HCT116 (cell line): ENCODE measurements around the gene SRL. TPM values are rescaled to one million over a fixed set of nuclear protein-coding genes. Genes with fewer than 3 reads are reported as not detected.

Experiments
- ATAC-seq: fragments of 200-7000 bp; cut with Tn5 transposase; 2 replicates; pipeline ENCODE4 v1.9.1; 2020; ENCODE audit warnings: mild to moderate bottlenecking, moderate library complexity
- BruUV-seq: library from RNA; stranded (reverse); fragments of 400-500 nt; replicated peaks from 2 replicates; lab custom pipeline; 2021; lab: Mats Ljungman, UMichigan
- CTCF ChIA-PET: fragments of 300-600 bp; sonication (Branson Sonifier 250); formaldehyde crosslinking; loops from one replicate; lab custom pipeline; 2021; ENCODE audit warnings: antibody characterized with exemption; lab: Charles Lee
- POLR2A ChIA-PET: fragments of 300-600, 350-600 bp; sonication (Branson Sonifier 250); formaldehyde crosslinking; loops from one replicate; lab custom pipeline; 2021; ENCODE audit warnings: antibody characterized with exemption; lab: Charles Lee
- RAD21 ChIA-PET, 2 experiments: fragments of 300-600 bp; sonication (Branson Sonifier 250); formaldehyde crosslinking; loops; one replicate each; lab custom pipeline; 2023; ENCODE audit warnings: low total read pairs in 2 of 2; ENCODE audit not compliant: uncharacterized antibody in 2 of 2, unreplicated experiment in 2 of 2, low non-redundant PET in 1 of 2; lab: Charles Lee
- DNase-seq: peaks from one replicate; pipeline ENCODE4 v3.0.0-alpha.2; 2010; ENCODE audit warnings: low read depth, low spot score
- H2AFZ ChIP-seq: fragments of 200-600 bp; shearing (Covaris generic), sonication (generic); 2 replicates; pipeline ENCODE4 v1.6.1; 2017; ENCODE audit warnings: low read depth, mixed run types, mixed read lengths, antibody characterized with exemption, low read length; ENCODE audit not compliant: poor library complexity, severe bottlenecking
- H3K27ac ChIP-seq: 2 replicates; pipeline ENCODE4 v1.5.1; 2012; ENCODE audit warnings: low read depth, low read length
- H3K27me3 ChIP-seq: fragments of 200-600 bp; sonication (generic); 2 replicates; pipeline ENCODE4 v1.6.1; 2016; ENCODE audit warnings: mixed run types, low read length, mixed read lengths; ENCODE audit not compliant: insufficient read depth
- H3K36me3 ChIP-seq, 2 experiments: fragments of 200-500 bp in 1 of 2; fragments of 200-600 bp in 1 of 2; sonication (Bioruptor generic) in 1 of 2; sonication (generic) in 1 of 2; 2 replicates each; pipeline versions ENCODE4 v1.5.1 to v1.6.1; 2014 to 2016; ENCODE audit warnings: low read length in 2 of 2, inconsistent platforms in 1 of 2, mixed read lengths in 1 of 2, mixed run types in 1 of 2; ENCODE audit not compliant: insufficient read depth in 2 of 2, control insufficient read depth in 1 of 2
- H3K4me1 ChIP-seq, 2 experiments: fragments of 200-600 bp in 1 of 2; sonication (generic) in 1 of 2; 2 replicates each; pipeline versions ENCODE4 v1.5.1 to v1.6.1; 2012 to 2017; ENCODE audit warnings: low read length in 2 of 2, inconsistent platforms in 1 of 2, mild to moderate bottlenecking in 1 of 2, mixed read lengths in 1 of 2, mixed run types in 1 of 2, moderate library complexity in 1 of 2; ENCODE audit not compliant: insufficient read depth in 2 of 2, control insufficient read depth in 1 of 2
- H3K4me2 ChIP-seq: fragments of 200-600 bp; sonication (generic); 2 replicates; pipeline ENCODE4 v1.6.1; 2017; ENCODE audit warnings: mixed run types, low read length, mixed read lengths
- H3K4me3 ChIP-seq, 2 experiments: fragments of 200-600 bp in 1 of 2; sonication (generic) in 1 of 2; replicated peaks in 1 of 2; 2 replicates each; pipeline ENCODE4 v1.5.1; 2011 to 2016; ENCODE audit warnings: low read length in 2 of 2, control low read depth in 1 of 2, low read depth in 1 of 2, mild to moderate bottlenecking in 1 of 2, mixed read lengths in 1 of 2, mixed run types in 1 of 2
- H3K79me2 ChIP-seq: fragments of 200-600 bp; sonication (generic); 2 replicates; pipeline ENCODE4 v1.6.1; 2017; ENCODE audit warnings: mild to moderate bottlenecking, mixed run types, low read length, moderate library complexity, mixed read lengths; ENCODE audit not compliant: insufficient read depth
- H3K9ac ChIP-seq: fragments of 200-600 bp; sonication (generic); 2 replicates; pipeline ENCODE4 v1.6.1; 2016; ENCODE audit warnings: low read length, mixed read lengths
- H3K9me2 ChIP-seq: fragments of 200-600 bp; sonication (generic), shearing (Covaris generic); 2 replicates; pipeline ENCODE4 v1.6.1; 2017; ENCODE audit warnings: mixed run types, mild to moderate bottlenecking, moderate library complexity; ENCODE audit not compliant: insufficient read depth
- H3K9me3 ChIP-seq, 2 experiments: fragments of 200-500 bp in 1 of 2; fragments of 200-600 bp in 1 of 2; sonication (Bioruptor generic) in 1 of 2; sonication (generic) in 1 of 2; 2 replicates each; pipeline ENCODE4 v1.6.1; 2014 to 2017; ENCODE audit warnings: low read length in 2 of 2, mixed read lengths in 2 of 2, inconsistent platforms in 1 of 2, low read depth in 1 of 2, mild to moderate bottlenecking in 1 of 2, mixed run types in 1 of 2, moderate library complexity in 1 of 2; ENCODE audit not compliant: control insufficient read depth in 1 of 2, insufficient read depth in 1 of 2
- H4K20me1 ChIP-seq: fragments of 200-600 bp; sonication (generic), shearing (Covaris generic); 2 replicates; pipeline ENCODE4 v1.6.1; 2017; ENCODE audit warnings: mixed run types, mild to moderate bottlenecking, moderate library complexity; ENCODE audit not compliant: insufficient read depth
- CBX3 ChIP-seq: IDR thresholded peaks from 2 replicates; pipeline ENCODE4 v1.6.1; 2012; ENCODE audit warnings: low read depth
- CEBPB ChIP-seq: IDR thresholded peaks from 2 replicates; pipeline ENCODE4 v1.6.1; 2012; ENCODE audit warnings: low read depth
- EGR1 ChIP-seq: IDR thresholded peaks from 2 replicates; pipeline ENCODE4 v1.6.1; 2012; ENCODE audit warnings: low read depth
- ELF1 ChIP-seq: IDR thresholded peaks from 2 replicates; pipeline ENCODE4 v1.6.1; 2012; ENCODE audit warnings: low read depth, borderline replicate concordance
- EZH2 ChIP-seq: fragments of 200-600 bp; sonication (generic); IDR thresholded peaks from 2 replicates; pipeline ENCODE4 v1.6.1; 2017; ENCODE audit warnings: antibody characterized with exemption, mixed run types
- FOSL1 ChIP-seq: IDR thresholded peaks from 2 replicates; pipeline ENCODE4 v1.6.1; 2012; ENCODE audit warnings: low read depth
- POLR2A ChIP-seq: IDR thresholded peaks from 2 replicates; pipeline ENCODE4 v1.7.0; 2011; ENCODE audit warnings: borderline replicate concordance; ENCODE audit not compliant: insufficient read depth, insufficient read length; ENCODE audit errors: extremely low read depth
- POLR2AphosphoS5 ChIP-seq: IDR thresholded peaks from 2 replicates; pipeline ENCODE4 v1.6.1; 2011; ENCODE audit warnings: mild to moderate bottlenecking, low read depth, low read length, moderate library complexity
- RAD21 ChIP-seq: IDR thresholded peaks from 2 replicates; pipeline ENCODE4 v1.6.1; 2012; ENCODE audit warnings: low read depth, mild to moderate bottlenecking
- SIN3A ChIP-seq: IDR thresholded peaks from 2 replicates; pipeline ENCODE4 v1.6.1; 2012; ENCODE audit warnings: low read depth
- SRF ChIP-seq: IDR thresholded peaks from 2 replicates; pipeline ENCODE4 v1.6.1; 2012; ENCODE audit warnings: low read depth
- TCF7L2 ChIP-seq: IDR thresholded peaks from 2 replicates; pipeline ENCODE4 v1.7.0; 2011; ENCODE audit warnings: borderline replicate concordance, inconsistent platforms; ENCODE audit not compliant: insufficient read depth, insufficient read length; ENCODE audit errors: extremely low read depth
- YY1 ChIP-seq: IDR thresholded peaks from 2 replicates; pipeline ENCODE4 v1.6.1; 2011; ENCODE audit warnings: low read length, low read depth, moderate library complexity, mild to moderate bottlenecking; ENCODE audit not compliant: insufficient replicate concordance; ENCODE audit errors: extremely low read depth
- ZFX ChIP-seq: fragments of 450-650 bp; IDR thresholded peaks from 2 replicates; pipeline ENCODE4 v1.6.1; 2017
- ZNF274 ChIP-seq: fragments of 200-500 bp; sonication (Bioruptor generic); IDR thresholded peaks from 2 replicates; pipeline ENCODE4 v1.6.1; 2014; ENCODE audit warnings: mild to moderate bottlenecking, low read depth, low read length, inconsistent platforms
- intact Hi-C: fragments of 100-400 bp; cut with micrococcal nuclease; formaldehyde crosslinking; loops from 2 replicates; pipeline ENCODE4 v1.10.0; 2022
- total RNA-seq: library from RNA; stranded (reverse); gene quantifications from one replicate; pipeline ENCODE4 v1.2.1, GENCODE V29; 2021; ENCODE audit not compliant: unreplicated experiment
- TF ChIP-seq, protein P1 (sequence below), 3 experiments: fragments of 200-600 bp in 1 of 3; sonication (generic) in 1 of 3; IDR thresholded peaks in 2 of 3; conservative IDR thresholded peaks in 1 of 3; 2 replicates each; pipeline ENCODE4 v1.5.1; 2012 to 2017; ENCODE audit warnings: low read depth in 2 of 3, low read length in 2 of 3, antibody characterized with exemption in 1 of 3, borderline replicate concordance in 1 of 3, control low read depth in 1 of 3, mild to moderate bottlenecking in 1 of 3, mixed read lengths in 1 of 3, mixed run types in 1 of 3, moderate library complexity in 1 of 3; ENCODE audit not compliant: insufficient read depth in 1 of 3
- TF ChIP-seq, protein P2 (sequence below): IDR thresholded peaks from 2 replicates; pipeline ENCODE4 v1.6.1; 2012; ENCODE audit warnings: low read depth

Gene SRL
- total RNA-seq, 1 experiment from 2014 or later, result not detected

DNA sequence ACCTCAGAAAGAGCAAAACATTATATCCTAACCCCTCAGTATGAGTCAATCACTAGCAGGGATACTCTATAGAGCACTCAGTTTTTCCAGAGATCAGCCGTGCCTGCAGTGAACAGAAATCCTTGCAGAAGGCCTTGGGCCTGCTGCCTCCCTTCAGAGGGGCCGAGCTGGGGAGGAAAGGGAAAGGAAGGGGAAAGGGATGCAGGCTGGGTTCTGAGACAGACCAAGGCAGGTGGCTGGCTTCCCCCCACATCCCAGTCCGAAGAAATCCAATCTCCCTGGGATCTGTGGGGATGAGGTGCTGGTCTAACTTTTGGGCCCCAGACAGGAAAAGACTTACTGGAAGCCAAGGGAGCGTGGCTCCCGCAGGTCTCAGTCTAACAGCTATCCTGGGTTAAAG is 25.3 kb downstream of the SRL start:
- Histone ChIP-seq H3K9me3 (no peaks in the 10 kb centered on the region), H3K4me2 (no peak overlapping the region), H3K9me2 (no peaks in the 10 kb centered on the region), H2AFZ (no peak overlapping the region), H3K4me1 (peaks cover 13 to 34% of the 10 kb centered on the region in 2 experiments), H3K36me3 (no peaks in the 10 kb centered on the region)
- no peak for DNase-seq
- POLR2A ChIA-PET, result no interaction called here
- no TSS peak for BruUV-seq
- RAD21 ChIA-PET, result no interaction called here
- TF ChIP-seq EZH2 (no peak), FOSL1 (no peak), SRF (no peak), RAD21 (no peak), ZNF274 (no peak), POLR2AphosphoS5 (no peak), YY1 (no peak), CBX3 (no peak)
- TF ChIP-seq, protein P1, sequence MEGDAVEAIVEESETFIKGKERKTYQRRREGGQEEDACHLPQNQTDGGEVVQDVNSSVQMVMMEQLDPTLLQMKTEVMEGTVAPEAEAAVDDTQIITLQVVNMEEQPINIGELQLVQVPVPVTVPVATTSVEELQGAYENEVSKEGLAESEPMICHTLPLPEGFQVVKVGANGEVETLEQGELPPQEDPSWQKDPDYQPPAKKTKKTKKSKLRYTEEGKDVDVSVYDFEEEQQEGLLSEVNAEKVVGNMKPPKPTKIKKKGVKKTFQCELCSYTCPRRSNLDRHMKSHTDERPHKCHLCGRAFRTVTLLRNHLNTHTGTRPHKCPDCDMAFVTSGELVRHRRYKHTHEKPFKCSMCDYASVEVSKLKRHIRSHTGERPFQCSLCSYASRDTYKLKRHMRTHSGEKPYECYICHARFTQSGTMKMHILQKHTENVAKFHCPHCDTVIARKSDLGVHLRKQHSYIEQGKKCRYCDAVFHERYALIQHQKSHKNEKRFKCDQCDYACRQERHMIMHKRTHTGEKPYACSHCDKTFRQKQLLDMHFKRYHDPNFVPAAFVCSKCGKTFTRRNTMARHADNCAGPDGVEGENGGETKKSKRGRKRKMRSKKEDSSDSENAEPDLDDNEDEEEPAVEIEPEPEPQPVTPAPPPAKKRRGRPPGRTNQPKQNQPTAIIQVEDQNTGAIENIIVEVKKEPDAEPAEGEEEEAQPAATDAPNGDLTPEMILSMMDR (IDR thresholded peaks at IDR 0.05 in 2 of 3, conservative IDR thresholded peaks at IDR 0.05 in 1 of 3; ENCODE audit: borderline replicate concordance in 1 of 3, insufficient read depth in 1 of 3, low read depth in 2 of 3, low read length in 2 of 3), result no peak
- TF ChIP-seq, all 23 proteins: peak for 0
- no peak overlapping the region for H3K27ac ChIP-seq
- H3K27me3 ChIP-seq, result no peaks in the 10 kb centered on the region
- H3K9ac ChIP-seq, result no peak overlapping the region
- ATAC-seq, result no peak
- no peaks in the 10 kb centered on the region for H3K79me2 ChIP-seq
- no peak overlapping the region for H3K4me3 ChIP-seq
- no peaks in the 10 kb centered on the region for H4K20me1 ChIP-seq
- CTCF ChIA-PET, result no interaction called here
- intact Hi-C loops, result no loop called here

DNA sequence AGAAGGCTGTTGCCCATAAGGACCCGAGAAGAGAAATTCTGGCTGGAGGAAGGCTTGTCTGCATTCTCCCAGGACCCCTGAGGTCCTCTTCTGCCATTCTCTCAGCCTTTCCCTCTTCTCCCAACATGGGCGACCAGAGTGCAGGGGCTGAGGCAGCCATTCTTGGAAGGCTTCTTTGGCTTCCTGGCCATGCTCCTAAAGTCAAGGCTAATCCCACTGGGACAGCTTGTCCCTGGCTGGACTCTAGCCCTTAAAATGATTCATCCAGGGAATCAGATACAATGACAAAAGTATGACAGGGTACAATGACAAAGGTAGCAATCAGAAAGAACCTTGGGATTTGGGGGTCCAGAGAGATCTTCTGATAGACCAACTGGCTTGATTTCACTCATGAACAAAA is 26.8 kb downstream of the SRL start:
- CTCF ChIA-PET, result no interaction called here
- Histone ChIP-seq H3K27me3 (no peaks in the 10 kb centered on the region), H3K4me1 (peaks cover 13 to 34% of the 10 kb centered on the region in 2 experiments), H3K36me3 (no peaks in the 10 kb centered on the region), H3K4me3 (no peak overlapping the region), H3K4me2 (peak overlapping the region; percentile 39), H3K9me2 (no peaks in the 10 kb centered on the region), H3K9ac (no peak overlapping the region), H2AFZ (no peak overlapping the region), H4K20me1 (no peaks in the 10 kb centered on the region), H3K9me3 (no peaks in the 10 kb centered on the region), H3K79me2 (no peaks in the 10 kb centered on the region), H3K27ac (no peak overlapping the region)
- no TSS peak for BruUV-seq
- POLR2A ChIA-PET, result no interaction called here
- RAD21 ChIA-PET, result no interaction called here
- DNase-seq (no peak), ATAC-seq (no peak)
- intact Hi-C loops, result no loop called here
- TF ChIP-seq EZH2 (no peak), ZNF274 (no peak), FOSL1 (no peak), EGR1 (no peak), SRF (no peak), SIN3A (no peak), CEBPB (no peak), POLR2A (no peak), TCF7L2 (no peak), ZFX (no peak), CBX3 (no peak), ELF1 (no peak), YY1 (no peak), POLR2AphosphoS5 (no peak)
- TF ChIP-seq, protein P2, sequence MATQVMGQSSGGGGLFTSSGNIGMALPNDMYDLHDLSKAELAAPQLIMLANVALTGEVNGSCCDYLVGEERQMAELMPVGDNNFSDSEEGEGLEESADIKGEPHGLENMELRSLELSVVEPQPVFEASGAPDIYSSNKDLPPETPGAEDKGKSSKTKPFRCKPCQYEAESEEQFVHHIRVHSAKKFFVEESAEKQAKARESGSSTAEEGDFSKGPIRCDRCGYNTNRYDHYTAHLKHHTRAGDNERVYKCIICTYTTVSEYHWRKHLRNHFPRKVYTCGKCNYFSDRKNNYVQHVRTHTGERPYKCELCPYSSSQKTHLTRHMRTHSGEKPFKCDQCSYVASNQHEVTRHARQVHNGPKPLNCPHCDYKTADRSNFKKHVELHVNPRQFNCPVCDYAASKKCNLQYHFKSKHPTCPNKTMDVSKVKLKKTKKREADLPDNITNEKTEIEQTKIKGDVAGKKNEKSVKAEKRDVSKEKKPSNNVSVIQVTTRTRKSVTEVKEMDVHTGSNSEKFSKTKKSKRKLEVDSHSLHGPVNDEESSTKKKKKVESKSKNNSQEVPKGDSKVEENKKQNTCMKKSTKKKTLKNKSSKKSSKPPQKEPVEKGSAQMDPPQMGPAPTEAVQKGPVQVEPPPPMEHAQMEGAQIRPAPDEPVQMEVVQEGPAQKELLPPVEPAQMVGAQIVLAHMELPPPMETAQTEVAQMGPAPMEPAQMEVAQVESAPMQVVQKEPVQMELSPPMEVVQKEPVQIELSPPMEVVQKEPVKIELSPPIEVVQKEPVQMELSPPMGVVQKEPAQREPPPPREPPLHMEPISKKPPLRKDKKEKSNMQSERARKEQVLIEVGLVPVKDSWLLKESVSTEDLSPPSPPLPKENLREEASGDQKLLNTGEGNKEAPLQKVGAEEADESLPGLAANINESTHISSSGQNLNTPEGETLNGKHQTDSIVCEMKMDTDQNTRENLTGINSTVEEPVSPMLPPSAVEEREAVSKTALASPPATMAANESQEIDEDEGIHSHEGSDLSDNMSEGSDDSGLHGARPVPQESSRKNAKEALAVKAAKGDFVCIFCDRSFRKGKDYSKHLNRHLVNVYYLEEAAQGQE, result no peak
